Activated CD4-positive, alpha-beta memory T cell treated with anti-CD3 and anti-CD28 coated beads for 36 hours (primary cell): Measurements from ENCODE around the gene OTOA. TPM values are rescaled to one million over a fixed set of nuclear protein-coding genes. Genes with fewer than 3 reads are reported as not detected.

Experiments
- CTCF ChIA-PET: fragments of 350-600 bp; sonication (Branson Sonifier 250); formaldehyde crosslinking; loops from one replicate; lab custom pipeline; 2021; ENCODE audit warnings: antibody characterized with exemption, inconsistent platforms; lab: Charles Lee
- POLR2A ChIA-PET: fragments of 350-600 bp; sonication (Branson Sonifier 250); formaldehyde crosslinking; loops from one replicate; lab custom pipeline; 2021; ENCODE audit warnings: antibody characterized with exemption; lab: Charles Lee
- DNase-seq: peaks from one replicate; pipeline ENCODE4 v3.0.0-alpha.2; 2020
- H3K27ac Mint-ChIP-seq: one replicate; pipeline ENCODE4 v1.8.0; 2021; ENCODE audit warnings: mixed read lengths
- H3K27me3 Mint-ChIP-seq: one replicate; pipeline ENCODE4 v1.8.0; 2021; ENCODE audit warnings: mixed read lengths
- H3K36me3 Mint-ChIP-seq: one replicate; pipeline ENCODE4 v1.8.0; 2021; ENCODE audit warnings: mixed read lengths
- H3K4me1 Mint-ChIP-seq: one replicate; pipeline ENCODE4 v1.8.0; 2021; ENCODE audit warnings: low read depth, mixed read lengths
- H3K4me3 Mint-ChIP-seq: one replicate; pipeline ENCODE4 v1.8.0; 2021; ENCODE audit warnings: mild to moderate bottlenecking, mixed read lengths
- H3K9me3 Mint-ChIP-seq: one replicate; pipeline ENCODE4 v1.8.0; 2021; ENCODE audit warnings: mixed read lengths
- intact Hi-C: fragments of 100-400 bp; cut with micrococcal nuclease; formaldehyde crosslinking; loops from one replicate; pipeline ENCODE4 v1.15.1; 2023
- total RNA-seq, 2 experiments: library from RNA; stranded (reverse); gene quantifications; one replicate each; pipeline ENCODE4 v1.2.3, GENCODE V29; 2021

Gene OTOA
- not detected for total RNA-seq

DNA sequence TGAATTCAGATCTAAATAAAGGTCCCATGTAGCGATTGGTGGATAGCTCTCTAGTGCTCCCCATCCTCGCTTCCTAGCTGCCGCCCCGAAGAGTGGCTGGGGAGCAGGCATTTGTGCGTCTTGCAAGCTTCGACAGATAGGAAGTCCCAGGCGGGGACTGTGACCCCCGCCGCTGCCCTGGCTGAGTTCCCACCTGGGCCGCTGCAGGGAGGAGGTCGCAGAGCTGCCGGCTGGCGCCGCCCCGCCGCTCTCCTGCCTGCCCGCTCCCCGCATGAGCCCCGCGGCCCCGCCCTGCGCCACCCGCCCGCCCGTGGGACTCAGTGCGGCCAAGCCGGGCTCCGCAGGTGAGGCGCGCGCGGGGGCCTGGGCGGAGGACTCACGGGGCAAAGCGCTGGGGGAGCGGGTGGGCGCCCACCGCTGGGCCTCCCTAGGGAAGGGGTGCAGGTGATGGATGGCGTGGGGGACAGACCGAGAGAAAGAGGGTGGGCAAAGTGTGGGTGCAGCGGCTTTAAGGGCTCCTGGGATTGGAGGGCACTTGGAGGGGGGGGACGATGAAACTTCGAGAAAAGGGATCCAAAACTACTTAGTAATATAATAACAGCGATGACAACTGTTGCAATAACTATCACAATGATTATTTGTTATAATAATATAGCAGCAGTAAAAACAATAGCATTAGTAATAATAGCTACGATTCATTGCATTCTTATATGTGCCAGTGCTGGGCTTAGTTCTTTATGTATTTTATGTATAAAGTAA lies at the start of gene OTOA:
TSS of gene OTOA (plus strand) at position 80 of the 759 bp plus-strand sequence. CDS start 14,547 bp downstream, outside the sequence.
- Mint-ChIP-seq H3K27ac (no peak within 1 kb of the TSS), H3K36me3 (no peaks in the 10 kb centered on the region), H3K27me3 (peaks cover 6% of the 10 kb centered on the region), H3K9me3 (no peaks in the 10 kb centered on the region), H3K4me1 (peaks cover 14% of the 10 kb centered on the region), H3K4me3 (peak within 1 kb of the TSS; percentile 52)
- ChIA-PET POLR2A (no interaction called here), CTCF (interaction anchor here (2.7 kb wide), 1 partner anchor 44 kb away, joined by 8 read pairs; no protein-coding TSS in a partner anchor)
- intact Hi-C loops: no loop called here
- DNase-seq: peak; percentile 31

DNA sequence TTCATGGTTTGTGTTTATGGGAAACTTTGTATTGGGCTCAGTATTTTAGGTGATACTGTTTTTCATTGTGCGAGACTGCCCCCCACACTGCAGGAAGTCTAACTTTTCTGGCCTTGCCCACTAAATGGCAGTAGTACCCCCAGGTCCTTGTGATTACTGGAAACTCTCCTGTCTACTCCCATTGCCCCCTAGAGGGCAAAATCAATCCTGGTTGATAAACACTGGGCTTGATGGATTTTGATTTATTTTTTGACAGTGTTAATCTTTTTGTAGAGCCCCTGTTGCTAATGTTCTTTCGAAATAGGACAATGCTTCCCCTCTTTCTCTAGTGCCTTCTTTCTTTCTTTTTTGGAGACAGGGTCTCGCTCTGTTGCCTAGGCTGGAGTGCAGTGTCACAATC lies 48.9 kb upstream of the OTOA start:
- no peaks in the 10 kb centered on the region for H3K9me3 Mint-ChIP-seq
- no peaks in the 10 kb centered on the region for H3K27me3 Mint-ChIP-seq
- H3K4me3 Mint-ChIP-seq: no peak overlapping the region
- intact Hi-C loops: no loop called here
- peaks cover 20% of the 10 kb centered on the region for H3K36me3 Mint-ChIP-seq
- H3K4me1 Mint-ChIP-seq: peaks cover 58% of the 10 kb centered on the region
- ChIA-PET POLR2A (no interaction called here), CTCF (no interaction called here)
- H3K27ac Mint-ChIP-seq: no peak overlapping the region
- no peak for DNase-seq

DNA sequence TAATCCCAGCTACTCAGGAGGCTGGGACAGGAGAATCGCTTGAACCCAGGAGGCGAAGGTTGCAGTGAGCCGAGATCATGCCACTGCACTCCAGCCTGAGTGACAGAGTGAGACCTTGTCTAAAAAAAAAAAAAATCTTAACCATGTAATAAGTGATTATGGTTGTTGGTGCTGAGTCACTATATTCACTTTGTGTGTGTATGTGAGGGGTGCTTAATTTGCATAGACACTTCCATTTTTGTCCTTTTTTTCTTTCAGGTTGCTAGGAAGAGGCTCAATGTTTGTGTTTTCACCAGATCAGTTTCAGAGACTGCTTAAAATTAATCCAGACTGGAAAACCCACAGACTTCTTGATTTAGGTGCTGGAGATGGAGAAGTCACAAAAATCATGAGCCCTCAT lies 46.2 kb upstream of the OTOA start:
- POLR2A ChIA-PET: no interaction called here
- H3K27ac Mint-ChIP-seq: no peak overlapping the region
- DNase-seq: no peak

DNA sequence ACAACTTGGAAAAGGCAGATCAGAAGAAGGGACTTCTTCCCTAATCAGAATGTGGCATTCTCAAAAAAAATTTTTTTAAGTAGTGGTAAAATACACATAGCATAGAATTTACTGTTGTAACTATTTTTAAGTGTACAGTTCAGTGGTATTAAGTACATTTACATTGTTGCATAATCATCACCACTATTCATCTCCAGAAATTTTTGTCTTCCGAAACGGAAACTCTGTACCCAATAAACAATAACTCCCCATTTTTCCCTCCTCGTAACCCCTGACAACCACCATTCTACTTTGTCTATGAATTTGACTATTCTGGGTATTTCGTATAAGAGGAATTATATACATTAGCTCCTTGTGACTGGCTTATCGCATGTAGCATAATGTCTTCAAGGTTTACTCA lies 45.5 kb upstream of the OTOA start:
- POLR2A ChIA-PET: no interaction called here
- intact Hi-C loops: no loop called here
- no peaks in the 10 kb centered on the region for H3K27me3 Mint-ChIP-seq
- H3K36me3 Mint-ChIP-seq: peaks cover 25% of the 10 kb centered on the region
- H3K4me1 Mint-ChIP-seq: peaks cover 51% of the 10 kb centered on the region
- DNase-seq: no peak
- H3K4me3 Mint-ChIP-seq: no peak overlapping the region
- CTCF ChIA-PET: interaction anchor here (0.6 kb wide), 1 partner anchor 14 kb away, joined by 3 read pairs; no protein-coding TSS in a partner anchor
- H3K27ac Mint-ChIP-seq: no peak overlapping the region
- no peaks in the 10 kb centered on the region for H3K9me3 Mint-ChIP-seq

More for the DNA sequence above, 46.2 kb upstream of the OTOA start:
- intact Hi-C loops: no loop called here
- H3K9me3 Mint-ChIP-seq: no peaks in the 10 kb centered on the region
- H3K36me3 Mint-ChIP-seq: peaks cover 24% of the 10 kb centered on the region
- H3K4me1 Mint-ChIP-seq: peaks cover 50% of the 10 kb centered on the region
- H3K27me3 Mint-ChIP-seq: no peaks in the 10 kb centered on the region
- no peak overlapping the region for H3K4me3 Mint-ChIP-seq
- CTCF ChIA-PET: no interaction called here

DNA sequence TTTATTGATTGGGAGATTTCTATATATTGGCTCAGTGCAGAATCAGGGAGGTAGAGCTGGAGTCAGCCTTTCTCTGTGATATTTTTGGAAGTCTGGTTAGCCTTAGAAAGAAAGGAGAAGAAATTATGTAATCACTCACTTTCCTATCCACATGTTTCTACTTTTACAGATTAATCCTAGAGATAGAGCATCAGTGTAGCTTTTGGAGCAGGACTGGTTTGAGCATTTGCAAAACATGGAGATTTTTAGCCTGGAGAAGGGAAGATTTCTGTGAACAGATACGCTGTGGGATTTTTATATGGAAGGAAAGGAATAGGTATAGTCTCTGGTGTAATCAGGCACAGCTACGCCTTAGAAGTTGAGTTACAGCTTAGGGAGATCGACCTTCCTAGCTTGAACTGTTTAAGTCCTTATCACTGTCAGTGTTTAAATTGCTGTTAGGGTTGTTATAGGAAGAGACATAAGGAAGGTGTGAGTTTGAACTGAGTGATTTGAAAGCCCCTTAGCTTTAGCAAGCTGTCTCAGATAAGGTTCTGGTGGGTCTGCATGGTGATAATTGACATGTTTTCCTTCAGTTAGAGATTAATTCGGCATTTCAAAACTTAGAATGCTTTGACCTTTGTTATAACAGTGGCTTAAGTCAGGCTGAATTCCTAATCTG lies 43.9 kb upstream of the OTOA start:
- CTCF ChIA-PET: interaction anchor here (4.7 kb wide), 1 partner anchor 21 kb away, joined by 15 read pairs; no protein-coding TSS in a partner anchor
- POLR2A ChIA-PET: interaction anchor here (0.6 kb wide), 1 partner anchor 22 kb away, joined by 3 read pairs; no protein-coding TSS in a partner anchor
- Mint-ChIP-seq H3K4me3 (no peak overlapping the region), H3K4me1 (peaks cover 56% of the 10 kb centered on the region), H3K27ac (no peak overlapping the region), H3K9me3 (no peaks in the 10 kb centered on the region), H3K27me3 (no peaks in the 10 kb centered on the region), H3K36me3 (peaks cover 32% of the 10 kb centered on the region)
- intact Hi-C loops: no loop called here
- DNase-seq: no peak

DNA sequence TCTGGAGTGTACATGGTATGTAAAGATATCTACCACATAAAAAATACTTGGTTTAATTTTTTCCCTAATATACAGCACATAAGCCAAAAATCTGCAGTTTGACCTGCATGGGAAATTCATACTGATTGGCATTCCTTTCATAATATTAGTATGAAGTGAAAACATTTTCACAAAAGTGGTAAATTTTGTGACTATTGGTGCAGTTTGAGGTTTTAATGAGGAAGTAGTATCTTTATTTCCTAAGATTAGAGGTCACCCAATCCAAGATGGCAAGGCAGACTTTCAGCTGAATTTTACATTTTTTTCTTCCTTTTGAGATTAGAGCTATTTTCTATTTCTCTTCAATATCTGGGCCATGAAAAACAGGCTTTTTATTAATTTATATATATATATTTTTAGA lies 43.2 kb upstream of the OTOA start:
- Mint-ChIP-seq H3K9me3 (no peaks in the 10 kb centered on the region), H3K4me3 (no peak overlapping the region), H3K27ac (no peak overlapping the region), H3K4me1 (peaks cover 57% of the 10 kb centered on the region), H3K27me3 (no peaks in the 10 kb centered on the region), H3K36me3 (peaks cover 39% of the 10 kb centered on the region)
- POLR2A ChIA-PET: no interaction called here
- DNase-seq: no peak
- intact Hi-C loops: no loop called here
- CTCF ChIA-PET: interaction anchor here (1.6 to 4.7 kb wide), 2 partner anchors 21 to 37 kb away, joined by 4 to 15 read pairs; no protein-coding TSS in a partner anchor

DNA sequence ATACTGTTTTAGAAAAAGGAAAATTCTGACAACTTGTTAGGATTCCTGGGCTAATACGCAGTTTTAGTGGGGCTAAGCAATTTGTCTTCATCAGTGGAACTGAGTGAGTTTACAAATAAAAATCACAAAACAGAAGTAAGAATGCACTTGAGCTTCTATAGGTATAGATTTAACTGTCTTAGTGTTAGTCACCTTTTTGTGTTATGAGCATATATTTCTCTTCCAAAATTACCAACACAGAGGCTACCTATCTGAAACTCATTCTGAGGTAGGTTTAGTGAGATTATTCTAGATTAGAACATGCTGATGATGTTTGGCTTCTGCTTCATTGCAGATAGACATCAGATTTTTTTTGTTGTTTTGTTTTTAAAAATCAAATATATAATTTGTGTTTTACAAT lies 41.2 kb upstream of the OTOA start:
- peaks cover 47% of the 10 kb centered on the region for H3K36me3 Mint-ChIP-seq
- POLR2A ChIA-PET: no interaction called here
- H3K4me3 Mint-ChIP-seq: no peak overlapping the region

DNA sequence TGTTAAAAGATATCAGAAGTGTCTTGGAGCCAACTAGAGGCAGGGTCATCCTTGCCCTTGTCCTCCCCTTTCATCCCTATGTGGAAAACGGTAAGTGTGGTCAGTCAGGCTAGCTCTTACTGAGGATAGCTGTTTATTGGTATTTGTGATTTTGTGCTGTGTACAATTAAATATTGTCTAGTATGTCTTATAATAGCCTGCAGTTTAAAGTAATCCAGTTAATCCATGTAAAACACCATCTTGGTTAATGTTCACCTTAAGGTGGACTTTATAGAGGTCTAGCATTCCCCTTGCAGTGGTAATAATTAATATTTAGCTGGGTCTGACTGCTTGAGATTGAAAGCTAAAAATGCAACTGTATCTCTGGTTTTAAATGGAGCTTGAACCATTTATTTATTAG lies 38.7 kb upstream of the OTOA start:
- ChIA-PET CTCF (interaction anchor here (0.6 kb wide), 1 partner anchor 40 kb away, joined by 3 read pairs; no protein-coding TSS in a partner anchor), POLR2A (interaction anchor here (0.6 kb wide), 1 partner anchor 65 kb away, joined by 3 read pairs; no protein-coding TSS in a partner anchor)
- Mint-ChIP-seq H3K36me3 (peaks cover 52% of the 10 kb centered on the region), H3K27me3 (no peaks in the 10 kb centered on the region), H3K4me1 (peaks cover 55% of the 10 kb centered on the region), H3K4me3 (no peak overlapping the region), H3K9me3 (no peaks in the 10 kb centered on the region), H3K27ac (no peak overlapping the region)
- intact Hi-C loops: no loop called here
- DNase-seq: no peak

More for the DNA sequence above, 41.2 kb upstream of the OTOA start:
- Mint-ChIP-seq H3K27me3 (no peaks in the 10 kb centered on the region), H3K4me1 (peaks cover 64% of the 10 kb centered on the region), H3K27ac (no peak overlapping the region), H3K9me3 (no peaks in the 10 kb centered on the region)
- intact Hi-C loops: loop anchor here (1.0 kb wide), 1 partner anchor 25 kb away; no protein-coding TSS in a partner anchor
- CTCF ChIA-PET: interaction anchor here (1.3 to 4.7 kb wide), 4 partner anchors 16 to 35 kb away, joined by 4 to 15 read pairs (median 4); no protein-coding TSS in a partner anchor
- DNase-seq: no peak

DNA sequence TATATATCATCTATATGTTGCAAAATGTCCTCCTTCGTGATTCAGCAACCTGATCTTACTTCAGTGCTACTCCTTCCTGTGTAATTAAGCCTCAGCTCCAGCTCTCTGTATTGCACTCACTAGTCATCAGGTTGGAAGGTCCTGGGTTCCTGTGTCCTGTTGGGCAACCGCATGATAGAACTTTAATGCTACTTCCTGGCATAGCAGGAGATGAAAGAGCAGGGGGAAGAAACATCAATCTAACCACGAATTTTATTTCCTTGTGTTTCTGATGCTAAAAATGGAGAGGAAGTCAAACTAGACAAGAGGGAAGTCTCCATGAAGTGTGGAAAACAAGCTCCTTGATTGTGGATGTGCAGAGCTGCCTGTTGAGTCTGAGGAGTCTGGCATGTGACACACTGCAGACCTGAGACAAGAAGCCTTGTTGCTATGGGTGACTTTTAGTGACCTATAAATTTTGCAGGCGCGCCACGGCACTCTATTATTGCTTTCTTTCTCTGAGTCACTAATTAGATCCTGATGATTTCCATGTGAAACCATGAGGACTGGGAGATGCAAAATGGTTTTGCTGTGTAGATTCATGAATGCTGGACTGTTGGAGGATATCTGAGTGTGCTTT lies 37.0 kb upstream of the OTOA start:
- ChIA-PET POLR2A (interaction anchor here (1.5 kb wide), 1 partner anchor 11 kb away, joined by 3 read pairs; no protein-coding TSS in a partner anchor), CTCF (interaction anchor here (0.8 to 1.0 kb wide), 2 partner anchors 14 to 842 kb away, joined by 3 read pairs; no protein-coding TSS in a partner anchor)
- DNase-seq: peak; percentile 43
- H3K4me1 Mint-ChIP-seq: peaks cover 47% of the 10 kb centered on the region
- H3K27me3 Mint-ChIP-seq: no peaks in the 10 kb centered on the region
- intact Hi-C loops: loop anchor here (1.0 to 2.0 kb wide), 2 partner anchors 18 to 26 kb away; no protein-coding TSS in a partner anchor
- H3K9me3 Mint-ChIP-seq: no peaks in the 10 kb centered on the region
- no peak overlapping the region for H3K4me3 Mint-ChIP-seq
- peak overlapping the region; percentile 59 for H3K27ac Mint-ChIP-seq
- peaks cover 50% of the 10 kb centered on the region for H3K36me3 Mint-ChIP-seq

DNA sequence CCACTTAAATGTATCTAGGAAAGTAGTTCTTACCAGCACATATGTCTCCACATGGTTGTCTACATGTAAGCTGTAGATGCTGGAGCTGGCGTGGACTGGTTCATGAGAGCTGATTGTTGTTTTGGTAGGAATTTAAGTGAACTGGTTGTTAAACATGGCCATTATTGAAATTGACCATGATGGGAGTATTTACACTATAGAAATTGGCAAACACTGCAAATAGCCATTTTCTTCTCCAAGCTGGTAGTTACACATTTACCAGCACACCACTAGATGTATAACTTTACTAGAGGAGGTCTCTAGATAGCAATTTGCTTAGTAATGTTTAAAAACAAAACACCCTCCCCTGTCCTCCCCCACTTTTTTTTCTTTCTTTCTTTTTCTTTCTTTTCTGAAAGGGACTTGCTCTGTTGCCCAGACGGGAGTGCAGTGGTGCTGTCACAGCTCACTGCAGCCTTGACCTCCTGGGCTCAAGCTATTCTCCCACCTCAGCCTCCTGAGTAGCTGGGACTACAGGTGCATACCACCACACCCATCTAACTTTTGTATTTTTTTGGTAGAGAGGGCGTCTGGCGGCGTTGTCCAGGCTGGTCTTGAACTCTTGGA lies 35.5 kb upstream of the OTOA start:
- peaks cover 47% of the 10 kb centered on the region for H3K36me3 Mint-ChIP-seq
- H3K27me3 Mint-ChIP-seq: no peaks in the 10 kb centered on the region
- H3K27ac Mint-ChIP-seq: no peak overlapping the region

DNA sequence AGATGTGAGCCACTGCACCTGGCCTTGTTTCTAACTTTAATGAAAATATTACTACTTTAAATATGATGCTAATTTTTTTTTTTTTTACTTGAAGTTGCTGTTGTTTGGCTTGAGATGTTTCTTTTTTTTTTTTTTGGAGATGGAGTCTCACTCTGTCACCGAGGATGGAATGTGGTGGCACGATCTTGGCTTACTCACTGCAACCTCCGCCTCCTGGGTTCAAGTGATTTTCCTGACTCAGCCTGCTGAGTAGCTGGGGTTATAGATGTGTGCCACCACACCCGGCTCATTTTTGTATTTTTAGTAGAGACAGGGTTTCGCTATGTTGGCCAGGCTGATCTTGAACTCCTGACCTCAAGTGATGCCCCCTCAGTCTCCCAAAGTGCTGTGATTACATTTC lies 35.0 kb upstream of the OTOA start:
- H3K4me1 Mint-ChIP-seq: peaks cover 38% of the 10 kb centered on the region
- no peak overlapping the region for H3K4me3 Mint-ChIP-seq
- no peak overlapping the region for H3K27ac Mint-ChIP-seq
- POLR2A ChIA-PET: no interaction called here
- intact Hi-C loops: no loop called here
- no peaks in the 10 kb centered on the region for H3K27me3 Mint-ChIP-seq
- DNase-seq: no peak
- CTCF ChIA-PET: no interaction called here
- H3K36me3 Mint-ChIP-seq: peaks cover 43% of the 10 kb centered on the region
- H3K9me3 Mint-ChIP-seq: no peaks in the 10 kb centered on the region

More for the DNA sequence above, 35.5 kb upstream of the OTOA start:
- Mint-ChIP-seq H3K9me3 (no peaks in the 10 kb centered on the region), H3K4me1 (peaks cover 43% of the 10 kb centered on the region), H3K4me3 (no peak overlapping the region)
- POLR2A ChIA-PET: interaction anchor here (1.0 kb wide), 1 partner anchor 20 kb away, joined by 3 read pairs; no protein-coding TSS in a partner anchor
- CTCF ChIA-PET: no interaction called here
- no peak for DNase-seq
- intact Hi-C loops: no loop called here
